MM.1S (cell line): ENCODE results near the gene CPEB3.

Source experiments
- EZH2 ChIP-seq: fragments of 300-600 bp; sonication (generic); optimal IDR thresholded peaks from 2 replicates; pipeline ENCODE3; 2017; ENCODE audit warnings: low read depth, mild to moderate bottlenecking, antibody characterized with exemption, low read length, mixed read lengths
- EZH2phosphoT487 ChIP-seq: fragments of 300-600 bp; sonication (generic); IDR thresholded peaks from 2 replicates; pipeline ENCODE4 v1.6.1; 2018; ENCODE audit warnings: antibody characterized with exemption, low read length
- TF ChIP-seq, protein P1 (sequence below): fragments of 300-600 bp; sonication (generic); IDR thresholded peaks from 2 replicates; pipeline ENCODE4 v1.5.1; 2016; ENCODE audit warnings: antibody characterized with exemption, low read length, mixed read lengths

DNA sequence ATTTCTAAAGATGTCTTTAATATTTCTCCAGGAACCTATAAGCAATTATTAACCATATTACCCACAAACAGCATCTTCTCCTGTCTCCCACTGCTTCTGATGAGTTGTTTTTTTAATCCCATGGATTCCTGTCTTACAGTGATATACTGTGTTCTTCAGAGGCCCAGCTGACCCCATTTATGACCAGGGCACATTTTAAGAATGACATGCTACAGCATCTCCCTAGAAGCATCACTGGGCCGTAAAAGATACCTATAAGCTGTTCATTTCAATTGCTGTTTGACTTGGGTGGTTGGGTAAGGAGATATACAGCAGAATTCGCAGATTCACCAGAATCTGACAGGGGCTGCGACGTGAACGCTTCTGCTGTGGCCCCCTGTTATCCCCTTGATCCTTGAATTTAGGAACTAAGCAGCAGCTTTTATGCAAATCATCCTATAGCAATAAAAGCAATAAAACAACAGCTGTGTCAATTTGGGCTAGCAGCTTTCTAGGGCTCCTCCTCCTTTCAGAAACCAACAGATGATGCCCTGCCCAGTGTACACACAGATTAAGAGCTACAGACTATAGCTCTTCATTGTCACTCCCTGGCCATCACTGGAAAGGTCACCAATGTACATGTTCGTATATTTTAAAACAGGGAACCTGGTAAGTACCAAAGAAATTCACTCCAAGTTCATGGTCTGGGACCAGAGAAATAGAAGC lies 86.8 kb downstream of the CPEB3 start:
- TF ChIP-seq, protein P1, sequence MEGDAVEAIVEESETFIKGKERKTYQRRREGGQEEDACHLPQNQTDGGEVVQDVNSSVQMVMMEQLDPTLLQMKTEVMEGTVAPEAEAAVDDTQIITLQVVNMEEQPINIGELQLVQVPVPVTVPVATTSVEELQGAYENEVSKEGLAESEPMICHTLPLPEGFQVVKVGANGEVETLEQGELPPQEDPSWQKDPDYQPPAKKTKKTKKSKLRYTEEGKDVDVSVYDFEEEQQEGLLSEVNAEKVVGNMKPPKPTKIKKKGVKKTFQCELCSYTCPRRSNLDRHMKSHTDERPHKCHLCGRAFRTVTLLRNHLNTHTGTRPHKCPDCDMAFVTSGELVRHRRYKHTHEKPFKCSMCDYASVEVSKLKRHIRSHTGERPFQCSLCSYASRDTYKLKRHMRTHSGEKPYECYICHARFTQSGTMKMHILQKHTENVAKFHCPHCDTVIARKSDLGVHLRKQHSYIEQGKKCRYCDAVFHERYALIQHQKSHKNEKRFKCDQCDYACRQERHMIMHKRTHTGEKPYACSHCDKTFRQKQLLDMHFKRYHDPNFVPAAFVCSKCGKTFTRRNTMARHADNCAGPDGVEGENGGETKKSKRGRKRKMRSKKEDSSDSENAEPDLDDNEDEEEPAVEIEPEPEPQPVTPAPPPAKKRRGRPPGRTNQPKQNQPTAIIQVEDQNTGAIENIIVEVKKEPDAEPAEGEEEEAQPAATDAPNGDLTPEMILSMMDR, result no peak
- TF ChIP-seq EZH2phosphoT487 (no peak), EZH2 (no peak)
